Fibroblast of pulmonary artery (primary cell): ENCODE measurements around the gene MGLL.
A peak's percentile ranks its signal among the peaks of the same experiment; 100 is the strongest.

ENCODE experiments used
- DNase-seq: peaks from one replicate; pipeline ENCODE4 v3.0.0-alpha.2; 2010; ENCODE audit warnings: low read depth
- H3K4me3 ChIP-seq: replicated peaks from 2 replicates; pipeline ENCODE4 v1.5.1; 2011; ENCODE audit warnings: low read depth, mild to moderate bottlenecking, control low read depth, low read length, moderate library complexity
- TF ChIP-seq, protein P1 (sequence below): IDR thresholded peaks from 2 replicates; pipeline ENCODE4 v1.5.1; 2011; ENCODE audit warnings: mild to moderate bottlenecking, control low read depth, low read length, inconsistent platforms; ENCODE audit errors: missing control alignments

The MGLL gene

GRCh38 chr3:127798716-127799115, 23.6 kb downstream of the MGLL start:
- no peak overlapping the region for H3K4me3 ChIP-seq
- TF ChIP-seq, protein P1, sequence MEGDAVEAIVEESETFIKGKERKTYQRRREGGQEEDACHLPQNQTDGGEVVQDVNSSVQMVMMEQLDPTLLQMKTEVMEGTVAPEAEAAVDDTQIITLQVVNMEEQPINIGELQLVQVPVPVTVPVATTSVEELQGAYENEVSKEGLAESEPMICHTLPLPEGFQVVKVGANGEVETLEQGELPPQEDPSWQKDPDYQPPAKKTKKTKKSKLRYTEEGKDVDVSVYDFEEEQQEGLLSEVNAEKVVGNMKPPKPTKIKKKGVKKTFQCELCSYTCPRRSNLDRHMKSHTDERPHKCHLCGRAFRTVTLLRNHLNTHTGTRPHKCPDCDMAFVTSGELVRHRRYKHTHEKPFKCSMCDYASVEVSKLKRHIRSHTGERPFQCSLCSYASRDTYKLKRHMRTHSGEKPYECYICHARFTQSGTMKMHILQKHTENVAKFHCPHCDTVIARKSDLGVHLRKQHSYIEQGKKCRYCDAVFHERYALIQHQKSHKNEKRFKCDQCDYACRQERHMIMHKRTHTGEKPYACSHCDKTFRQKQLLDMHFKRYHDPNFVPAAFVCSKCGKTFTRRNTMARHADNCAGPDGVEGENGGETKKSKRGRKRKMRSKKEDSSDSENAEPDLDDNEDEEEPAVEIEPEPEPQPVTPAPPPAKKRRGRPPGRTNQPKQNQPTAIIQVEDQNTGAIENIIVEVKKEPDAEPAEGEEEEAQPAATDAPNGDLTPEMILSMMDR, result no peak
- DNase-seq, result no peak

DNA sequence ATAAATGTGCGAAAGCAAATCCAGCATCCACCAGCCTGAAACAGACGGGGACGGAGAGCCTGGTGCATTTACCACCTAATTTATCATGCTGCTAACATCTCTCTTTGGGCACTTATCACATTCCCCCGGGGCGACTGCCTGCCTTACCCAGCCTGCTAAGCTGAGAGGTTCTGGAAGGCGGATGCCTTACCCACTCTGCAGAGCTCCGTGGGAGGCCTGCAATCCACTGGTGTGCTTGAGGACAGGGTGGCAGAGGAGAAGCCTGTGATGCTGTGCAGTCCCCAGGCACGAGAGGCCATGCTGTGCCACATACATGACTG, 25.5 kb downstream of the MGLL start:
- TF ChIP-seq, protein P1, result no peak
- no peak for DNase-seq
- H3K4me3 ChIP-seq, result no peak overlapping the region

DNA sequence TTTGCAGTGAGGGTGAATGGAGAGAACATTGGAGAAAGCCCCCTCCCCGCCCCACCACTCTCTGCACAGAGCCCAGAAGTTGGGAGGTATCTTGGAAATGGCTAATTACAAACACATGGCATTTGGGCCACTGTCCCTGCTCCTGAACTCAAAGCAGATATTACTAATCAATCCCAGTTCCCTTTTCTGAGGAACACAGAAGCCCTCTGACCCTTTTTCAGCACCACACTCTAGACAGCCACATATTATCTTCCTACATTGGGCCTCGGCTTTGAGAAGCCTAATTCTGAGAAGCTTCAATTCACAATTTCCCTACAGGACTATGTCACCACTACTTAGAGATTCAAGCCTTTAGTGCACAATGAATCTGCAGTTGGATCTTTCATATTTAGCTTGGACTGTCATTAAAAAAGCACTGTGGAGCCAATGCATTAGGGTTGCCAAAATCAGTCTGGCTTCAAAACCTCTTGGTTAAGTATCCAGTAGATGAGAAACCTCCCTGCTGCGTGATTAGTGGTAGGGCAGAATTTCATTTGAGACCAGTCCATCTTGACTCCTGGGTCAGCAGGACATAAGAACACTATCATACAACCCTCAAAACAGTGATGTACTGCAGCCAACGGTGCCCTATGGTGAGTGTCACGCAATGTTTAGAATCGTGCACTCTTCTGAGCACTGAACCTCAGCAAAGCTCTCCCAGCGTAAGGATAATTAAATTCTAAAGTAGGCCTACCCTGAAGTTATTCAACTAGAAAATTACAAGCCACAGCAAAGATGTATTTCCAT, 26.1 kb downstream of the MGLL start:
- H3K4me3 ChIP-seq, result no peak overlapping the region
- no peak for DNase-seq
- TF ChIP-seq, protein P1, result no peak

GRCh38 chr3:127794972-127795371, 27.3 kb downstream of the MGLL start:
- no peak overlapping the region for H3K4me3 ChIP-seq
- DNase-seq, result no peak
- TF ChIP-seq, protein P1, result no peak

DNA sequence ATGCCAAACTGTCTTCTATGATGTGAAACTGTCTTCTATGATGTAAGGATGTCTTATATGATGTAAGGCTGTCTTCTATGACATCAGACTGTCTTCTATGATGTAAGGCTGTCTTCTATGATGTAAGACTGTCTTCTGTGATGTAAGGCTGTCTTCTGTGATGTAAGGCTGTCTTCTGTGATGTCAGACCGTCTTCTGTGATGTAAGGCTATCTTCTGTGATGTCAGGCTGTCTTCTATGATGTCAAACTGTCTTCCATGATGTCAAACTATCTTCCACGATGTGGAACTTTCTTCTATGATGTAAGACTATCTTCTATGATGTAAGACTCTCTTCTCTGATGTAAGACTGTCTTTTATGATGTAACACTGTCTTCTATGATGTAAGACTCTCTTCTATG, 27.9 kb downstream of the MGLL start:
- TF ChIP-seq, protein P1, result no peak

DNA sequence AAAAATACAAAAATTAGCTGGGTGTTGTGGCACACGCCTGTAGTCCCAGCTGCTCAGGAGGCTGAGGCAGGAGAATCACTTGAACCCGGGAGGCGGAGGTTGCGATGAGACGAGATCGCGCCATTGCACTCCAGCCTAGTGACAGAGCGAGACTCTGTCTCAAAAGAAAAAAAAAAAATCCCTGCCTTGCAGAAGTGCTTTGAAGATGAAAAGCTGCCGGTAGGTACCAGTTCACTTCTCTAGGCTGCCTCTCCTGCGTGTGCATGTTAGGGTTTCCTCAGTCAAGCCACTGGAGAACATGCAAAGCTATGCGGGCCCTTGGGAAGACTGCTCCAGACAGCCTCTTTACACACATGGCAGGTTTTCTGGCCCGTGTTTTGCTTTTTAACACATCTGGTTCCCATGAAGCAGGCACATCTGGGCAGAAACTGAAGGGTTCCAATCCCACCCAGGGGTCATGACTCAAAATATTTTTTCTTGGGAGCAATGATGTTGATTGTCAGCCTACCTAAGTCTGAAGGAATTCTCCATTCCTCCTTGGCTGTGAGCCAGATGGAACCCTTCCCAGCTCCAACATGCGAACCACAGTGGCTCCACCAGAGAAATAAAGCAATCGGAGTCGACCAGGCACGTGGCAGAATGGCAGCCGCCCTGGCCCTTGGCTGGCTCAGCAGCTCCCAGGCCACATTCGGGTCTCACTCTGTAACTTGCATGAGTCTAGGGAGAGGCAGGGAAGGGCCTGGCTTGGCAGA, 29.6 kb downstream of the MGLL start:
- TF ChIP-seq, protein P1, result no peak
- no peak overlapping the region for H3K4me3 ChIP-seq
- DNase-seq, result peak; percentile 93

More for the DNA sequence above, 27.9 kb downstream of the MGLL start:
- no peak for DNase-seq
- H3K4me3 ChIP-seq, result no peak overlapping the region
